K562 (cell line): ENCODE data around the gene FBRS. TPM values are rescaled to one million over a fixed set of nuclear protein-coding genes. Genes with fewer than 3 reads are reported as not detected.

ENCODE experiments used
- CHAMP1 ChIP-seq: fragments of 450-650 bp; IDR thresholded peaks from 2 replicates; pipeline ENCODE4 v1.6.1; 2016; ENCODE audit warnings: mild to moderate bottlenecking
- COPS2 ChIP-seq: fragments of 450-650 bp; conservative IDR thresholded peaks from 2 replicates; pipeline ENCODE4 v1.6.1; 2016; ENCODE audit warnings: mild to moderate bottlenecking, moderate library complexity
- FOXO4 ChIP-seq: fragments of 450-650 bp; formaldehyde crosslinking; IDR thresholded peaks from 2 replicates; pipeline ENCODE4 v1.4.0; 2020; ENCODE audit warnings: mild to moderate bottlenecking, moderate library complexity
- KLF1 ChIP-seq: fragments of 450-650 bp; IDR thresholded peaks from 2 replicates; pipeline ENCODE4 v1.6.1; 2016; ENCODE audit warnings: missing genetic modification characterization, missing compliant biosample characterization
- LEF1 ChIP-seq: fragments of 450-650 bp; IDR thresholded peaks from 2 replicates; pipeline ENCODE4 v1.6.1; 2016; ENCODE audit warnings: mild to moderate bottlenecking
- NELFE ChIP-seq: IDR thresholded peaks from 2 replicates; pipeline ENCODE4 v1.6.1; 2011; ENCODE audit warnings: mild to moderate bottlenecking; ENCODE audit not compliant: insufficient read depth, insufficient read length
- PRMT5 ChIP-seq: sonication (generic); formaldehyde crosslinking; IDR thresholded peaks from 2 replicates; pipeline ENCODE4 v1.5.0; 2020; ENCODE audit warnings: missing genetic modification reagents
- PTBP1 ChIP-seq: fragments of 200-400 bp; formaldehyde crosslinking; IDR thresholded peaks from 2 replicates; pipeline ENCODE4 v1.6.1; 2017; ENCODE audit warnings: low read depth, low read length
- RCOR1 ChIP-seq, 2 experiments: IDR thresholded peaks; 2 replicates each; pipeline ENCODE4 v1.6.1; 2012; ENCODE audit warnings: low read depth in 2 of 2, low read length in 2 of 2, borderline replicate concordance in 1 of 2, improper control_type of control experiment in 1 of 2
- RNF2 ChIP-seq: sonication (generic); IDR thresholded peaks from 2 replicates; pipeline ENCODE4 v1.6.1; 2016
- TRIM28 ChIP-seq: fragments of 450-650 bp; IDR thresholded peaks from 2 replicates; pipeline ENCODE4 v1.6.1; 2017
- ZFP91 ChIP-seq: sonication (generic); formaldehyde crosslinking; IDR thresholded peaks from 2 replicates; pipeline ENCODE4 v1.8.0; 2022; ENCODE audit warnings: mild to moderate bottlenecking, missing genetic modification reagents
- ZNF24 ChIP-seq: fragments of 450-650 bp; IDR thresholded peaks from 2 replicates; pipeline ENCODE4 v1.6.1; 2016
- ZNF449 ChIP-seq: fragments of 250-450 bp; sonication (Bioruptor Pico); IDR thresholded peaks from 2 replicates; pipeline ENCODE4 v1.8.0; 2022; ENCODE audit warnings: moderate library complexity, mild to moderate bottlenecking, inconsistent platforms
- ZNF592 ChIP-seq: fragments of 450-650 bp; IDR thresholded peaks from 2 replicates; pipeline ENCODE4 v1.6.1; 2017; ENCODE audit warnings: antibody characterized with exemption, mild to moderate bottlenecking
- ZSCAN32 ChIP-seq: fragments of 450-650 bp; formaldehyde crosslinking; IDR thresholded peaks from 2 replicates; pipeline ENCODE4 v1.4.0; 2020; ENCODE audit warnings: mild to moderate bottlenecking, moderate library complexity
- polyA plus RNA-seq, 8 experiments: library from polyadenylated mRNA; depleted of rRNA in 4 of 8; stranded (reverse) in 5 of 8; unstranded in 3 of 8; fragments of >200 nt; fragmentation: Nextera tagmentation in 2 of 8; fragmentation: Illumina TruSeq in 1 of 8; extraction: Ambion mirVana in 2 of 8; extraction: Trizol in 1 of 8; gene quantifications; 2 replicates each; pipeline versions ENCODE4 v1.2.1 to v1.2.3, GENCODE V29; 2011 to 2014; ENCODE audit warnings: inconsistent platforms in 1 of 8, missing spikeins in 1 of 8
- total RNA-seq, 7 experiments: library from RNA; depleted of rRNA in 6 of 7; stranded (reverse); fragments of >200 nt in 6 of 7; fragmentation: Illumina TruSeq in 2 of 7; extraction: Trizol in 2 of 7; gene quantifications; 2 replicates each; pipeline versions ENCODE4 v1.2.1 to v1.2.3, GENCODE V29; 2011 to 2021; ENCODE audit warnings: low replicate concordance in 1 of 7

Gene FBRS
- total and polyA plus RNA-seq, 9 of the 15 experiments (the other 6 are each of a cell fraction or from before 2014, with no cell fraction given): 0.32 to 59.5 (median 13.1) TPM

- no peak for TF ChIP-seq PTBP1
- TF ChIP-seq RCOR1 (IDR thresholded peaks at IDR 0.05; ENCODE audit: borderline replicate concordance in 1 of 2, low read depth in 2 of 2, low read length in 2 of 2): 0 out of 4 replicates have a peak, but pooled peaks of 1 of the 2 experiments have one; percentile 1
- peak; percentile 63 for TF ChIP-seq TRIM28
- peak; percentile 68; the same call in 1 of the 2 replicates for TF ChIP-seq LEF1
- TF ChIP-seq ZNF24: peak; percentile 50
- no peak for TF ChIP-seq ZNF449
- TF ChIP-seq ZFP91 (CRISPR knock-in tag): no peak
- TF ChIP-seq CHAMP1: no peak
- no peak for TF ChIP-seq NELFE
- TF ChIP-seq ZNF592: no peak
- no peak for TF ChIP-seq PRMT5
- no peak for TF ChIP-seq ZSCAN32 (CRISPR knock-in tag)
- peak; percentile 66 for TF ChIP-seq RNF2
- TF ChIP-seq KLF1 (tag): peak; percentile 43
- no peak for TF ChIP-seq FOXO4 (CRISPR knock-in tag)
- no peak for TF ChIP-seq COPS2
These were observed at the start of gene FBRS (continued) for GRCh38 chr16:30657866-30658730.
